Thyroid gland (tissue), 4 donors: ENCODE results near the gene HYDIN.

Experiments used
- POLR2A ChIP-seq, 2 donors: fragments of 450-650 bp; IDR thresholded peaks; one replicate each; pipeline ENCODE4 v1.6.1; 2017; ENCODE audit warnings: antibody characterized with exemption in 2 of 2, mild to moderate bottlenecking in 2 of 2, moderate library complexity in 1 of 2
- TF ChIP-seq, protein P1 (sequence below), 6 experiments: fragments of 200-600 bp in 3 of 6; fragments of 450-650 bp in 3 of 6; sonication (generic) in 3 of 6; IDR thresholded peaks; one replicate each; pipeline ENCODE4 v1.5.1; 2016 to 2019; ENCODE audit warnings: antibody characterized with exemption in 6 of 6, mild to moderate bottlenecking in 2 of 6, inconsistent platforms in 1 of 6, moderate library complexity in 1 of 6

DNA sequence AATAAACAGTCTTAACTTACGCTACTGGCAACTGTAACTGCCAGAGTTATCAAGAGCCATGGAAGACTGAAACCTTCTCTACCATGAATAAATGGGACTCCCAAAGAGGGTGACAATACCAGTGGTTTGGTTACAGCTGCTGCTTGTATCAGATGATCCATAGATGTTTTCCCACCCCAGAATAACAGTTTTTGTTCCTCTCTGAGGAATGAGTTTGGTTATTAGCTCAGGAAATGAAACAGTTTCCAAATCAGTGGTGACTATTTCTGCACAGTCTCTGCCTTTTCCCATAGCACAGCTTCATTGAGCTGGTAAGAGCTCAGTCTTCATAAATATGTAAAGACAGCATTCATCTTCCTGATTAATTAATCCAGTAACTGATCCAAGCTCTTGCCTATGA lies 14.0 kb upstream of the HYDIN start:
- TF ChIP-seq POLR2A (IDR thresholded peaks at IDR 0.05): no peak
- TF ChIP-seq, protein P1, sequence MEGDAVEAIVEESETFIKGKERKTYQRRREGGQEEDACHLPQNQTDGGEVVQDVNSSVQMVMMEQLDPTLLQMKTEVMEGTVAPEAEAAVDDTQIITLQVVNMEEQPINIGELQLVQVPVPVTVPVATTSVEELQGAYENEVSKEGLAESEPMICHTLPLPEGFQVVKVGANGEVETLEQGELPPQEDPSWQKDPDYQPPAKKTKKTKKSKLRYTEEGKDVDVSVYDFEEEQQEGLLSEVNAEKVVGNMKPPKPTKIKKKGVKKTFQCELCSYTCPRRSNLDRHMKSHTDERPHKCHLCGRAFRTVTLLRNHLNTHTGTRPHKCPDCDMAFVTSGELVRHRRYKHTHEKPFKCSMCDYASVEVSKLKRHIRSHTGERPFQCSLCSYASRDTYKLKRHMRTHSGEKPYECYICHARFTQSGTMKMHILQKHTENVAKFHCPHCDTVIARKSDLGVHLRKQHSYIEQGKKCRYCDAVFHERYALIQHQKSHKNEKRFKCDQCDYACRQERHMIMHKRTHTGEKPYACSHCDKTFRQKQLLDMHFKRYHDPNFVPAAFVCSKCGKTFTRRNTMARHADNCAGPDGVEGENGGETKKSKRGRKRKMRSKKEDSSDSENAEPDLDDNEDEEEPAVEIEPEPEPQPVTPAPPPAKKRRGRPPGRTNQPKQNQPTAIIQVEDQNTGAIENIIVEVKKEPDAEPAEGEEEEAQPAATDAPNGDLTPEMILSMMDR (IDR thresholded peaks at IDR 0.05): no peak
